SU-DHL-6 (cell line): Measurements from ENCODE around the gene HNRNPUL1.

Experiments used
- H2AFZ ChIP-seq: fragments of 200-600 bp; sonication (generic); 2 replicates; pipeline ENCODE4 v1.6.1; 2014; ENCODE audit warnings: low read depth, mild to moderate bottlenecking, moderate library complexity, mixed read lengths, antibody characterized with exemption, low read length; ENCODE audit not compliant: severe bottlenecking
- H3F3A ChIP-seq: fragments of 200-600 bp; shearing (Covaris generic); 2 replicates; pipeline ENCODE4 v1.6.0; 2016; ENCODE audit warnings: antibody characterized with exemption, mild to moderate bottlenecking; ENCODE audit not compliant: insufficient read depth
- H3K27ac ChIP-seq: fragments of 200-600 bp; sonication (generic); 2 replicates; pipeline ENCODE4 v1.5.1; 2016; ENCODE audit warnings: low read depth, mild to moderate bottlenecking, low read length, moderate library complexity, mixed read lengths
- H3K27me3 ChIP-seq: fragments of 200-600 bp; sonication (generic), shearing (Covaris generic); 2 replicates; pipeline ENCODE4 v1.6.0; 2014; ENCODE audit warnings: mild to moderate bottlenecking, low read length
- H3K36me3 ChIP-seq: fragments of 200-600 bp; sonication (generic); 2 replicates; pipeline ENCODE4 v1.6.1; 2014; ENCODE audit warnings: mild to moderate bottlenecking, low read length, mixed read lengths
- H3K4me2 ChIP-seq: fragments of 300-600, 200-600 bp; shearing (Covaris generic), sonication (generic); 2 replicates; pipeline ENCODE4 v1.6.0; 2014; ENCODE audit warnings: low read length, low read depth, mild to moderate bottlenecking; ENCODE audit not compliant: poor library complexity, severe bottlenecking
- H3K4me3 ChIP-seq: fragments of 200-600 bp; sonication (generic); 2 replicates; pipeline ENCODE4 v1.5.1; 2014; ENCODE audit warnings: antibody characterized with exemption, low read length, mild to moderate bottlenecking, mixed read lengths; ENCODE audit not compliant: insufficient read depth, poor library complexity, severe bottlenecking
- H3K79me2 ChIP-seq: fragments of 200-600 bp; sonication (generic); 2 replicates; pipeline ENCODE4 v1.6.1; 2014; ENCODE audit warnings: mild to moderate bottlenecking, low read length, moderate library complexity; ENCODE audit not compliant: insufficient read depth
- H3K9ac ChIP-seq: fragments of 200-600 bp; sonication (generic); 2 replicates; pipeline ENCODE4 v1.7.0; 2014; ENCODE audit warnings: mild to moderate bottlenecking, low read length
- H3K9me2 ChIP-seq: fragments of 200-600 bp; sonication (generic); replicated peaks from 2 replicates; pipeline ENCODE4 v1.6.1; 2014; ENCODE audit warnings: low read length; ENCODE audit not compliant: insufficient read depth
- H3K9me3 ChIP-seq: fragments of 200-600 bp; sonication (generic); 2 replicates; pipeline ENCODE4 v1.6.1; 2014; ENCODE audit warnings: low read length, mixed read lengths; ENCODE audit not compliant: insufficient read depth
- H4K20me1 ChIP-seq: fragments of 200-600 bp; sonication (generic); 2 replicates; pipeline ENCODE4 v1.6.1; 2014; ENCODE audit warnings: low read depth, mild to moderate bottlenecking, antibody characterized with exemption, low read length, moderate library complexity, mixed read lengths
- EZH2phosphoT487 ChIP-seq: fragments of 200-600 bp; sonication (generic), shearing (Covaris generic); conservative IDR thresholded peaks from 2 replicates; pipeline ENCODE4 v1.6.1; 2018; ENCODE audit warnings: mild to moderate bottlenecking, antibody characterized with exemption, low read length, moderate library complexity, mixed read lengths
- TF ChIP-seq, protein P1 (sequence below): fragments of 200-600 bp; sonication (generic); IDR thresholded peaks from one replicate; pipeline ENCODE4 v1.5.1; 2017; ENCODE audit warnings: antibody characterized with exemption, mild to moderate bottlenecking, low read length, moderate library complexity; ENCODE audit not compliant: insufficient read depth, poor library complexity, severe bottlenecking

Gene HNRNPUL1

DNA sequence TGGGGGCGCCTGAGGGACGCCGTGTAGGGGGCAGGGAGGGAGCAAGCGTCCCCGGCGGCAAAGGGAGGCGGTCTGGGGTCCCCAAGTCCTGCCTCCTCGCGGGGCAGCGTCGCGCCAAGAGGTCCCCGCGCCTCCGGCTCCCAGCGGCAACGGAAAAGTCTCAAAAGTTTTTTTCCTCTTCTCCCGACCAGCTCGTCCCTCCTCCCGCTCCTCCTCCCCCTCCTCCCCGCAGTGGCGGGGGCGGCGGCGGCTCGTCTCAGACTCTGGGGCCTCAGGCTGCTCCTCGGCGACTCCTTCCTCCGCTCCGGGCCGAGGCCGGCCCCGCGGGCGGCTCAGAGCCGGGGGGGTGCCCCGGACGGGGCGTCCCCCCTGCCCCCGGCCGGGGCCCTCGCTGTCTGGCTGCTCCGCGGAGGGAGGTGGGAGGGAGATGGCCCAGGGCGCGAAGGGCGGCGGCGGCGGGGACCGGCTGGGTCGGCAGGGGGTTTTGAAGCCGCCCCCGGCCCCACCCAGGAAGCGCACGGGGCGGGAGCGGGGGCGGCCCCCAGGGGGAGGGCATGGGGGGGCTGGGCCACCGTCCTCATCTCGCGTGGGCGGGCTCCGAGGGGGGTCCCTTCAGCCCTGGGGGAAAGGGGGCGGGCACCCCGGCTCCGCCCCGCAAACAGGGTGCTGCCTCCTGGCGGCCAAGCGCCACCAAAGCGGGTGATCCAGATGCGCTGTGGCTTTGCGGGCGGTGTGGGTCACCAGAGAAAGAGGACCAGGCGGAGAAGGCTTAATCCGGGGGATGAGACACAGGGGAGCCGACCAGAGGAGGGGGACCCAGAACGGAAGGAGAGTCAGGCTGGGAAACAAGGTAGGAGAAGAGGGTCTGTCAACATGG is 89.5 kb downstream of the HNRNPUL1 start, which contains the start of gene TGFB1:
Gene TGFB1, minus strand, starts transcription at position 457 of the 877 bp plus-strand sequence. CDS start 878 bp downstream, outside the sequence.
- Histone ChIP-seq H3K36me3 (no peaks in the 10 kb centered on the region), H3K27ac (peak within 1 kb of the TSS; percentile 86), H4K20me1 (peaks cover 4% of the 10 kb centered on the region; the same call in 1 of the 2 replicates), H3K9me3 (no peaks in the 10 kb centered on the region), H2AFZ (peak within 1 kb of the TSS; percentile 47), H3K4me3 (peak within 1 kb of the TSS; percentile 92), H3K9me2 (no peaks in the 10 kb centered on the region), H3F3A (peaks cover 4% of the 10 kb centered on the region; the same call in 1 of the 2 replicates), H3K9ac (peak within 1 kb of the TSS; percentile 94), H3K4me2 (peak within 1 kb of the TSS; percentile 74), H3K27me3 (no peaks in the 10 kb centered on the region), H3K79me2 (peaks cover 46% of the 10 kb centered on the region)
- TF ChIP-seq EZH2phosphoT487 = no peak
- TF ChIP-seq, protein P1, sequence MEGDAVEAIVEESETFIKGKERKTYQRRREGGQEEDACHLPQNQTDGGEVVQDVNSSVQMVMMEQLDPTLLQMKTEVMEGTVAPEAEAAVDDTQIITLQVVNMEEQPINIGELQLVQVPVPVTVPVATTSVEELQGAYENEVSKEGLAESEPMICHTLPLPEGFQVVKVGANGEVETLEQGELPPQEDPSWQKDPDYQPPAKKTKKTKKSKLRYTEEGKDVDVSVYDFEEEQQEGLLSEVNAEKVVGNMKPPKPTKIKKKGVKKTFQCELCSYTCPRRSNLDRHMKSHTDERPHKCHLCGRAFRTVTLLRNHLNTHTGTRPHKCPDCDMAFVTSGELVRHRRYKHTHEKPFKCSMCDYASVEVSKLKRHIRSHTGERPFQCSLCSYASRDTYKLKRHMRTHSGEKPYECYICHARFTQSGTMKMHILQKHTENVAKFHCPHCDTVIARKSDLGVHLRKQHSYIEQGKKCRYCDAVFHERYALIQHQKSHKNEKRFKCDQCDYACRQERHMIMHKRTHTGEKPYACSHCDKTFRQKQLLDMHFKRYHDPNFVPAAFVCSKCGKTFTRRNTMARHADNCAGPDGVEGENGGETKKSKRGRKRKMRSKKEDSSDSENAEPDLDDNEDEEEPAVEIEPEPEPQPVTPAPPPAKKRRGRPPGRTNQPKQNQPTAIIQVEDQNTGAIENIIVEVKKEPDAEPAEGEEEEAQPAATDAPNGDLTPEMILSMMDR = peak; percentile 95

DNA sequence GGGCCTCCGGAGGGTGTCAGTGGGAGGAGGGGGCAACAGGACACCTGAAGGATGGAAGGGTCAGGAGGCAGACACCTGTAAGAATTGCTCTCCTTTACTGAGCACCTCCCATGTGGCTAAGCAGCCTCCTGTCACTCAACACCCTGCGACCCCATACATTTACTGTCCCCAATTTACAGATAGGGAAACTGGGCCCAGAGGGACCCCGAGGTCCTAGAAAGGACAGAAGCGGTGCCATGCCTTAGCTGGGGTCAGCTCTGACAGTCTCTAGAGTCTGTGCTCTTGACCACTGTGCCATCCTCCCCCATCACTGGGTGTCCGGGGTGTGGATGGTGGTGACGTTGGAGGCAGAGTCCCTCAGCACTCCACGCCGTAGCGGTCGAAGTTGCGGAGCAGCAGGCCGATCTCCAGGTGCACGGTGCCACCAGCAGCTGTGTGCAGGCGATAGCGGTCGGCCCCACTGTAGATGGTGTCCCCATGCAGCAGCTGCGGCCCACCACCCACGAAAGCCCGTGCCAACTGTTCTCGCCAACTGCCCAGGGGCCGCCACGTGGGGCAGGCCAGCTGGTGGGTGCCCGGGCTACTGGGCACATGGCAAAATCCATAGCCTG is 90.3 kb downstream of the HNRNPUL1 start:
- Histone ChIP-seq H3K9ac (peak overlapping the region; percentile 94), H3K27me3 (no peaks in the 10 kb centered on the region), H3K4me3 (no peak overlapping the region), H3K27ac (0 out of 2 replicates have a peak overlapping the region, but pooled peaks have one; percentile 22), H3K4me2 (peak overlapping the region; percentile 42), H2AFZ (no peak overlapping the region), H3K9me2 (no peaks in the 10 kb centered on the region), H3K9me3 (no peaks in the 10 kb centered on the region), H3F3A (peaks cover 4% of the 10 kb centered on the region; the same call in 1 of the 2 replicates), H4K20me1 (peaks cover 4% of the 10 kb centered on the region; the same call in 1 of the 2 replicates), H3K36me3 (no peaks in the 10 kb centered on the region), H3K79me2 (peaks cover 38% of the 10 kb centered on the region)
- TF ChIP-seq, protein P1 = no peak
- TF ChIP-seq EZH2phosphoT487 = no peak

DNA sequence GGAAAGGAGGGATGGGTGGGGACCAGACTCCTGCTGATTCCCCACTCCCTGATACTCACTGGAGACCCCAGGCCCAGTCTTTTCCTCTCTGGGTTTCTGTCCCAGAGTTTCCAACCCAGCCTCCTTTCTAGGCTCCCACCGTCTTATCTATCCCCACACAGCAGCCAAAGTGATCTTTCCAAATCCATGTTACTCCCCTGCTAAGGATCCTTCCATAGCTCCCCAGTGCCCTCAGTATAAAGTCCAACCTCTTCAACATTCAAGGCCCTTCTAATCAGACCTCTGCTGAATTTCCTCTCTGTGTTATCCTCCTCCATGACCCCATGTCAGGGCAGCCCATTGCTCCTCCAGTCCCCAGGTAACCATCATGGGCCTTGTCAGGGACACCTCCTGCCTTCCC is 90.9 kb downstream of the HNRNPUL1 start:
- Histone ChIP-seq H3K4me2 (no peak overlapping the region), H3K9me2 (no peaks in the 10 kb centered on the region), H3K79me2 (peaks cover 32% of the 10 kb centered on the region), H3K27me3 (no peaks in the 10 kb centered on the region), H3K9ac (no peak overlapping the region), H3F3A (peaks cover 4% of the 10 kb centered on the region; the same call in 1 of the 2 replicates), H3K4me3 (no peak overlapping the region), H3K9me3 (no peaks in the 10 kb centered on the region), H2AFZ (no peak overlapping the region), H3K27ac (no peak overlapping the region), H3K36me3 (no peaks in the 10 kb centered on the region), H4K20me1 (peaks cover 4% of the 10 kb centered on the region; the same call in 1 of the 2 replicates)
- TF ChIP-seq, protein P1 = no peak
- TF ChIP-seq EZH2phosphoT487 = no peak
